GM19463 (cell line): ENCODE measurements around the gene KANK4.
"Not testable (repeated sequence)": the region's sequence is repeated elsewhere in the genome, so short reads cannot be mapped to it uniquely, and the experiment has no call there.

Source experiments
- ATAC-seq: cut with Tn5 transposase; IDR thresholded peaks from one replicate; pipeline ENCODE4 v1.9.1; 2021; ENCODE audit warnings: mild to moderate bottlenecking, moderate library complexity; ENCODE audit not compliant: unreplicated experiment

KANK4 gene

DNA sequence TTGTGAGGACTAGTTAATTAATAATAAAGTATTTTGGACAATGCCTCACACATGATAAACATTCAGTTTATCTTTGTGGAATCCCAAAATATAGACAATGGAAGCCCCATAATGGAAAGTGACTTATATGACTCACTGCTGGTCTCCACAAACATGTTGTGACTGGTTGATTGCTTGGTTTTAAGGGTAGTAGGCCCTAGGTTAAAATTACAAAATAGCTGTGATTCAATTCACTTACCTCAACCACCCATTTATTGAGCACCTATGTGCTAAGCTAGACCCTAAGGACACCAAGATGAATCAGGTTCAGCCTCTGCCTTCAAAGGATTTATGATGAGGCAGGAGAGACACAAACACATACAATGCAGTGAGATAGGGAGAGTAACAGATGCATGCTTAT is 42.4 kb downstream of the KANK4 start:
- no peak for ATAC-seq

DNA sequence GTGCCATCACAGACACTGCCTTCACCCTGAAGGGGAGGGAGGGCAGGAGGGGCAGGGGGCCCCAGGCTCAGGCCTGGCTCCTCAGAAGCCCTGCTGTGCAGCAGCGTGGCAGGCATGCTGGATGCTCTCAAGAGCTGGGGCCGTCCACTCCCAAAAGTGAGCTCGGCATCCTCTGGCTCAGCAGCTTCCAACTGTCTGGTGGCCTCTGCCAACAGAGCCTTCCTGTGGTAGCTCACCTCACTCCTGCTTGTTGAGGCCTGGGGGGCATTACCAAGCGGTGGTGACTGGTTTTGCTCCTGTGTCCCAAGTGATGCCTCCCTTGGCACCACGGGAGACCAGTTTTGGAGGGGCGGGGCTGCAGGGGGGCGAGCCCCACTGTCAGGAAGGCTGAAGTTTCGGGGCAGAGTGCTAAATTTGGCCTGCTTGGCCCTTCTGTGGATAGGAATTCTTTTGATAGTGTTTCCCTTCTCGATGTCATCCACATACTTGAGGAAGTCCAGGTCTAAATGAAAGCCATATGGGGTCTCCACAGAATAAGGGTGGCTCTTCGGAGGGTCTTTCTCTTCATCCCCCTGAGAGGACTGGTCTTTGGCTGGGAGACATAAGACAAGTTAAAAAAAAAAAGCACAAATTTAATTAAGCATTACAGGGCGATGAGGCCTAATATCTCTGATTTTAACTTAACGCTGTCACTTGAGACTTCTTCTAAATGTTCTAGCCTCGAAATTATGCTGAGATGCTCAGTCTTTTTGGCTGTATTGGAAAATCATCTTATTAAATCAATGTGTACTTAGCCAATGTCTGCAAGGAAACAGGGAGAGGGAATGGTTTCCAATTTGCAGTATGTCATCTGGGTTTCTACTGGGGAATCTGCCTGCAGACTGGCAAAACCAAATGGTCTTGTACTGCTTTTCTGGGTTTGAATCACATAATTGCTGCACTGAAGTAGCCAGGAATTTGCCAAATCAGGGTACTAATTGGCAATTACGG is 44.4 kb downstream of the KANK4 start:
- ATAC-seq, result no peak

- ATAC-seq, result no peak
These were observed 45.3 kb downstream of the KANK4 start for GRCh38 chr1:62273953-62274352.

DNA sequence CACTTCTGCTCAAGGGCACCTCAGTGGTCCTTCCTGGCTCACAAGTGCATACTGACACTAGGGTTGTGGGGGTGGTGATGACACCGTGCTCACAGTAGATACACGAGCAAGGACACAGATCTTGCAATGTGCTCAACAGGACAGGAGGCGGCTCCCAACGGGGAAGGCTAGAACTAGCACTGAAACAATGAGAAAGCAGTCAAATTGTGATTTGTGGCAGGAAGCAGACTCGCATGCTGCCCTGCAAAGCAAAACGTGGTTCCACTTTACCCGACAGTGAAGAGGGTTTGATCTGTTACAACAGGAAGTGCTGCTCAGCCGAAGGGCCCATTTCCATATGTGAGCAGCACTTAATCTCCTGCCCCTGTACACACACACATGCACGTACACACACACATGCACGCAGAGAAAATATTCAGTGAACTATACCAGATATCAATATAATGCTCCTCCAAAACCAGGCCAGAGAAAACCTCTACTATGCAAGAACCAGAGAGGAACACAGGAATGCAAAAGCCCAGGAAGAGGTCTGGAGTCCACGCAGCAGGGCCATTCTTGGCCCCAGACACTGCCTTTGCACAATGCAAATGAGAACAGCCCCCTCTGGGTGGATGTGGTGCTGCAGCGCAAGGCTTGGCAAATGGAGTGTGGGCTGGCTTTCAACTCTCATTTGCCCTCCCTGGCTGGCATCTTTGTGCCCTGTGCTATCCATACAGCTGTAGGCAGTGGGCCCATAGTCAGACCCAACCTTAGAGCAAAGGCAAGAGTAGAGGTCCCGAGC is 47.1 kb downstream of the KANK4 start:
- ATAC-seq, result peak; percentile 85

DNA sequence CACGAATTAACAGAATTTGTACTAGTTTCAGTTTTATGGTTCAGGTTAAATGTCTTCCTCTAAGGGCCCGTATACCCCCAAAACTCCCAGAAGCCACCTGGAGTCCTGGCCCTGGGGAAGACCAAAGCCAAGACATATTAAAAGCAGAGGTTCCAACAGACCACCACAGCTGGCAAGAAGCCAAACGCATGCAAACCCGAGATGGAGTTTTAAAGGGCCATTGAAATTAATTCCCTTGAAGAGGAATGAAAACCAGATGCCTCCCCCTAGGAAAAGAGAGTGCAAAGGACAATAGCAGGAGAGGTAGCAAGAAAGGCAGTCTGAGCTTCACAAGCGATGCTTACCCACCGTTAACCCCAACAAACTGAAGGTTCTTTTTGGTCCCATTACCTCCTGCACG is 48.1 kb downstream of the KANK4 start:
- ATAC-seq, result no peak

DNA sequence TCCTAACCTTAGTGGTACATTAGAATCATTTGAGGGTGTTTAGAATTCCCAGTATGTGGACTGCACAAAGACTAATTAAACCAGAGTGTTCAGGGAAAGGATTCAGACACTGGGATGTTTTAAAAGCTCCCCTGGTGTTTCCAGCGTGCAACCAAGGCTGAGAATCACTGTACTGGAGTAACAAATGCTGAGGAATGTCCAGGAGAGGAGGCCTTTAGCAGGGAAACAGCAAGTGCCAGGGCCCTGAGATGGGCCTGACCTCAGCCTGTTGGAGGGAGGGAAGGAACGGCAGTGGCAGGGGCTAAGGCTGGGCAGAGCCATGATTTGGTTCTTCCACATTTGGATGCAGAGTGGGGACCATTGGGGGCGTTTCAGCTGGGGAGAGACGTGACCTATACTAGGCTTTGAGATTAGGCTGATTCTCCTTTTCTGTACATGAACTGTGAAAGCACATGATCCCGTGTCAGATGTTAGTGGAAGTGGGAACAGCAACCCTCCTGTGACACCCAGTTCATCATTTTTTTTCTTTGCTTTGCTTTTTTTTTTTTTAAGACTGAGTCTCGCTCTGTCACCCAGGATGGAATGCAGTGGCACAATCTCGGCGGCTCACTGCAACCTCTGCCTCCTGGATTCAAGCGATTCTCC is 49.3 kb downstream of the KANK4 start:
- no peak for ATAC-seq

- no peak for ATAC-seq
These were observed 49.8 kb downstream of the KANK4 start for GRCh38 chr1:62269439-62269838.

GRCh38 chr1:62268315-62268714 is 50.9 kb downstream of the KANK4 start:
- no peak for ATAC-seq

- ATAC-seq, result no peak
These were observed 53.0 kb downstream of the KANK4 start for GRCh38 chr1:62265956-62266935.

GRCh38 chr1:62263814-62264353 is 55.4 kb downstream of the KANK4 start:
- no peak for ATAC-seq

DNA sequence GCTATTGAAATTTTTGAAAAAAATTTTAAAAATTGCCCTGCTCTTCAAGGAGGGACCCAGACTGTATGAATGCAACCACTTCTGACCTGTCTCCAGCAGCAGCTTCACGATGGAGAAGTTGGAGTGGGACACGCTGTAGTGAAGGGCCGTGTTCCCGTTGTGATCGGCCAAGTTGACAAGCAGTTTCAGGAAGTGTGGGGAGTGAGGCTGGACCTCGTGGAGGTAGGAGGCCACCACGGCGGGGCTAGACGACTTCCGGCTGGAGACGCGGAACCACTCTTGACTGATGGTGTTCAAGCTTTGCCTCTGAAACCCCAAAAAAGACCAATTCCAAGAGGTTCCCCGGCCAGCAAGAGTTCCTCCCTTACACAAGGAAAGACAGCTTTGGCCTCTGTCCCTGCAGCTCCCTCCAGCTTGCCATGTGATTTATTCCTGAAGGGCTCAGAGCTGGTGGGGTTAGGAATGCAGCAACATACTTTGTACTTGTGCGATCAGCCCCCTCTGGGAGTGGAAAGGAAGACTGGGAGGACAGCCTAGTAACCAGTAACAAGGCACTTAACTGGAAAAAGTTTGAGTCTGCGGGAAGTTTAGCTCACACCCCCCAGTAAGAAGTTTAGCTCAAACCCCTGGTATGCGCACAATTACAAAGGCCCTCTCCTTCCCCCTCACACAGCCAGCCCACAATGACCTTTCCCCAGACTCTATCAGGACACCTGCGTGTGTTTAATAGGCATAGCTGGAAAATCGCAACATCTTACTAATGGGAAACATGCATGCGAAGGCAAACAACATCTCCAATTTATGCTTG is 56.0 kb downstream of the KANK4 start:
- ATAC-seq, result no peak

DNA sequence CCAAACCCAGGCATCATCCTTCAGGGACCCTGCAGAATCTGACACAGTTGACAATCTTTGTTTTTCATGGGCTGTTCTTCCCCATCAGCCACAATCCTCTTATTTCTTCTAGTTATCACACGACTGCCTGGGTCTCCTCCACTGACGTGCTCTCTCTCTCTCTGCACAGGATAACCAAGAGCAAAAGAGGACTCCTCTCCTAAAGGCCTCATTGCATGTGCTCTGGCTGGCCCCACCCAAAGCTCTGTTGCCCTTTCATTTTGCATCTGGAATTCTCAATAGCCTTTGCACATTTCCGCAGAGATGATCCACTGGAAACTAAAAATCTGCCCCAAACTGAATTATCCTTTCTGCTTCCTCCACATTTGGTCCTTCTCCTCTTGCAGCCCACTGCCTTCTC is 58.5 kb downstream of the KANK4 start:
- no peak for ATAC-seq

DNA sequence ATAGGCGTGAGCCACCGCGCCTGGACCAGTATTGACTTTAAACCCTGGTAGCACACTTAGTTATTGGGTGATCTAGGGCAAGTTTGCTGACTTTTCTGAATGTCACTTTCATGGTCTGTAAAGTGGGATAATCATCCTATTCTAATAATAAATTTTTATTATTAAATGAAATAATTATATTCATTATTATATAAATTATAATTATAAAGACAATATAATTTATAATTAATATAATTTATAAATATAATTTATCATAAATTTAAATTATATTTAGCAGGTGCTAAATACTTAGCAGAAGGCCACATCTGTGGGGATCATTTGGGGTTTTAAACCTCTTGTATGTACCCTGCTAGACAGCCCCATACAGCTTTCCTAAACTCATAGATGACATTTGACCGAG is 59.7 kb downstream of the KANK4 start:
- ATAC-seq, result no peak

DNA sequence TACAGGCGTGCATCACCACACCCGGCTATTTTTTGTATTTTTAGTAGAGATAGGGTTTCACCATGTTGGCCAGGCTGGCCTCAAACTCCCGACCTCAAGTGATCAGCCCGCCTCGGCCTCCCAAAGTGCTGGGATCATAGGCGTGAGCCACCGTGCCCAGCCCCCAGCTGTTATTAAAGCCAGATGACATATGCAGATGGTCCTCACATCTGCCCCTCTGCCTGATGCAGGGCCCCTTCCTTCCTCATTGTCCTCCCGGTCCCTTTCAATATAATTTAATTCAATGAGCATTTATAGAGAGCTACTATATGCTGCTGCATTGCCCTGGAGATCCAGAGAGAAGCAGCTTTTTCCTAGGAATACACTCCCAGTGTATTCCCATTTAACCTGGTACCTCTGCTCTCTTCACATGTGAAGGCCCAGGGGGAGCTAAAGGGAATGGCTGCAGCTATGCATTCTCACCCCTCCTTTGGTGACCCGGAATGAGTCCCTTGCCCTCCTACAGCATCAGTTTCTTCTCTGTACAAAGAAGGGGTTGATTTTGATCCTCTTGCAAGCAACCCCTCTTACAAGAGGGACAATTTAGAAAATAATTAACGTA is 69.0 kb downstream of the KANK4 start:
- ATAC-seq, result no peak

DNA sequence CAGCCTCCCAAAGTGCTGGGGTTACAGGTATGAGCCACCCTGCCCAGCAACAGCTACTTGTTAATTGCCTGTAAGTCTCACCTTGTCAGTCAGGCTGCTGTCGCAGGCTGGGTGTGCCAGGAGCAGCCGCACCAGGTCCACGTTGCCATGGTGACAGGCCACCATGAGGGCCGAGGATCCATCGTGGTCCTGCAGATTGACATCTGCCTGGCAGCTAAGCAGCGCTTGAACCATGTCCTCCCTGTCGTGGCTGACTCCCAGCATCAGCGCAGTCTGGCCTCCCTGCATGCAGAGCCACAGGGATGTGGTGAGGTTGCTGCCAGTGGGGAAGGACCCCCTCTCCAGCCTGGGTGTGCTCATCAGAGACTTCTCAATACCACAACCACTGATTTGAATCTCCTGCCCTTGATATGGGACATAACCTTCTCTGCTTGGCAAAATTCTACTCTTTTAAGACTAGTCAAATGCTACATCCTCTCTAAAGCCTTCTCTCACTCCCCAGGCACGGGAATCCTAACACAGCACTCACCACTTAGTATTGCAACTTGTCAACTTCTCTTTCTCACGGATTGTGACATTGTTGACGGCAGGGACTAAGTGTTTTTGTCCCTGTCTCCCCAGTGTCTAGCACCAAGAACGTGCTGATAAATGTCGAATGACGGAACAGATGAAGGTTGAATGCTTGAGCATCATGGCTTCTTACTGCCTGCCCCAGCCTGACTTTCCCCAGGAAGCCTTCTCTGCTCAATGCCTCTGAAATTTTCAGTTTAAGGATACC is 71.7 kb downstream of the KANK4 start:
- no peak for ATAC-seq

- no peak for ATAC-seq
These were observed 74.0 kb downstream of the KANK4 start for GRCh38 chr1:62245201-62245600.

DNA sequence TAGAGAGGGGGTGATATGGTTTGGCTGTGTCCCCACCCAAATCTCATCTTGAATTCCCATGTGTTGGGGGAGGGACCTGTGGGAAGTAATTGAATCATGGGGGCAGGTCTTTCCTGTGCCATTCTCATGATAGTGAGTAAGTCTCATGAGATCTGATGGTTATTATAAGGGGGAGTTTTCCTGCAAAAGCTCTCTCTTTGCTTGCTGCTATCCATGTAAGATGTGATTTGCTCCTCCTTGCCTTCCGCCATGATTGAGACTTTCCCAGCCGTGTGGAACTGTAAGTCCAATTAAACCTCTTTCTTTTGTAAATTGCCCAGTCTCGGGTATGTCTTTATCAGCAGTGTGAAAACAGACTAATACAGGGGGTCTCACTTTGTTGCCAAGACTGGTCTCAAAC is 74.9 kb downstream of the KANK4 start:
- not testable (repeated sequence) for ATAC-seq
